Stimulated activated CD8-positive, alpha-beta memory T cell treated with anti-CD3 and anti-CD28 coated beads, Interleukin-7, amount 100 ng/mL, for 24 hours (primary cell): ENCODE results near the gene N4BP3.
"Not testable (repeated sequence)": the region's sequence is repeated elsewhere in the genome, so short reads cannot be mapped to it uniquely, and the experiment has no call there.

Source experiments
- DNase-seq: peaks from one replicate; pipeline ENCODE4 v3.0.0-alpha.2; 2020; ENCODE audit warnings: low read depth

The N4BP3 gene, protein sequence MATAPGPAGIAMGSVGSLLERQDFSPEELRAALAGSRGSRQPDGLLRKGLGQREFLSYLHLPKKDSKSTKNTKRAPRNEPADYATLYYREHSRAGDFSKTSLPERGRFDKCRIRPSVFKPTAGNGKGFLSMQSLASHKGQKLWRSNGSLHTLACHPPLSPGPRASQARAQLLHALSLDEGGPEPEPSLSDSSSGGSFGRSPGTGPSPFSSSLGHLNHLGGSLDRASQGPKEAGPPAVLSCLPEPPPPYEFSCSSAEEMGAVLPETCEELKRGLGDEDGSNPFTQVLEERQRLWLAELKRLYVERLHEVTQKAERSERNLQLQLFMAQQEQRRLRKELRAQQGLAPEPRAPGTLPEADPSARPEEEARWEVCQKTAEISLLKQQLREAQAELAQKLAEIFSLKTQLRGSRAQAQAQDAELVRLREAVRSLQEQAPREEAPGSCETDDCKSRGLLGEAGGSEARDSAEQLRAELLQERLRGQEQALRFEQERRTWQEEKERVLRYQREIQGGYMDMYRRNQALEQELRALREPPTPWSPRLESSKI

DNA sequence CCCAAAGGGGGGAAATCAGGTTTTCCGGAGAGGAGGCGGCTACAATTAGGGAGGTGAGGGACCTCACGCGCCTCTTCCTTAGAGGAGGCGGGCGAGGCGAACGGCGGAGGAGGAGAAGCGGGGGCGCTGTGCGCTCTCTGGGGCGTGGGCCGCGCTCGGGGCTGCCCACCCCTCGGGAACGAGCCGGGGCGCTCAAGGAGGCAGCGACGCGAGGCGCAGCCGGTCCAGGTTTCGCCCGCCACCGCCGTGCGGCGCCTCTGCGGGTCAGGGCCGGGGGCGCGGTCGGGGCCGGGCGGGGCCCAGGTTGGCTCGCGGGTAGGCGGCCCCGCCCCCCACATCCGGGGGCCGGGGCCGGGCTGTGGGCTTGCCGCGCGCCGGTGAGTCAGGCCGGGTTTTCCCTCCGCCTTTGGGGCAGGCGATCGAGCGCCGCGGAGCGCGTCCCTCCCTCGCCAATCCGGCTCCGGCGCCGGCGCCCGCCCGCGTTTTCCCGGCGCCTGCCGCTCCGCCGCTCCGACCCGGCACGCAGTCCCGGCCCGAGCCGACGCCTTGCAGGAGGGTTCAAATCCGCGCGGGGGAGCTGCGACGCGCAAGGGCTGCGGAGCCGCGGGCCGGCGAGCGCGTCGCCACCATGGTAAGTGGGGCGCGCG lies at the start of gene N4BP3:
Gene N4BP3, plus strand, starts transcription at position 392 of the 647 bp plus-strand sequence. CDS start 6,052 bp downstream, outside the sequence.
- DNase-seq: peak; percentile 71

DNA sequence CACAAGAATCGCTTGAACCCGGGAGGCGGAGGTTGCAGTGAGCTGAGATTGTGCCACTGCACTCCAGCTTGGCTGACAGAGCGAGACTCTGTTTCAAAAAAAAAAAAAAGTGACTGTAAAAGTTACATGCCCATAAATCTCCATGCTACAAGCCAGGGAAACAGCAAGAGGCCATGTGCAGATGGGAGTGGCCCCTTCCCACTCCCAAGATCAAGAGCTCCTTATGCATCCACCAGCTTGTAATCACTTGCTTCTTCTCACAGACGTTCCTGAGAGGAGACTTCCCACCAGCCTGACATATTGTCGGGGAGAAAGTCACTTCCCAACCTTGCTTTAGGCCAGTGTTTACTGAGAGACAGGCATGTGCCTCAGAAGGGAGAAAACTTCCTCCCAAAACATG lies 45.6 kb upstream of the N4BP3 start:
- DNase-seq: no peak

DNA sequence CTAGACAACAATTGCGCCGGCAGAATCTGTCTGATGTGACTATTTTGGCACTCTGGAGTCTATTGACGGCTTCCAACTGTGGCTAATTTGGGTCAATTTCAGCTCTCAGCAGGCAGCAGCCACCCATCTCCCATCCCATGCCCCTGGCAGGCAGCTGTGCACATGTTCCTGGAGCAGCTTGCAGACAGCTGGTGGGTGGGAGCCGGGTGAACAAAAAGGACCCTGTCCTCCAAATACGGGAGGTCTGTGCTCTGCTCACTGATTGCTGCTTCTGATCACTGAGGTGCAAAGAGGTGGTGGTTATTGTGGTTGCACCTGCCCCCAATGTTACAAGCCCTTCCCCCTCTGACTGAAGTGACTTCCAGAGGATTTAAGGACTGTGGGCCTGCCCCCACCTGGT lies 45.0 kb upstream of the N4BP3 start:
- no peak for DNase-seq

DNA sequence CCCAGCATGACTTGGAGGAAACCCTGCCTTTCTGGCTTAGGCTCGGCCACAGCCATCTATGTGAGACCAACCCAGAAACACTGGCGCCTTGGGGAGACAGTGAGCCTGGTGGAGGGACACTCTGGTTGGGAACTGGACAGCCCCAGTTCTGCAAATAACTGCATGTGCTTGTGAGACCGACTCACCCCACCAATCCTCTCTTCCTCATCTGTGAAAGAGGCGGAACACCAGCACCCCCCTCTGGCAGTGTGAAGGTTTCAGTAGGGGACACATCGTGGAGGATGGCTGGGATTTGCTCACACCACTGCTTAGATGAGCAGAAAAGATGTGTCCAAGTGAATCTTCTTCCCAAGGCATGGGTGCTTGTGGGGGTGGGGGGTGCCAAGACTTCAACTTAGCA lies 43.4 kb upstream of the N4BP3 start:
- peak; percentile 3 for DNase-seq

DNA sequence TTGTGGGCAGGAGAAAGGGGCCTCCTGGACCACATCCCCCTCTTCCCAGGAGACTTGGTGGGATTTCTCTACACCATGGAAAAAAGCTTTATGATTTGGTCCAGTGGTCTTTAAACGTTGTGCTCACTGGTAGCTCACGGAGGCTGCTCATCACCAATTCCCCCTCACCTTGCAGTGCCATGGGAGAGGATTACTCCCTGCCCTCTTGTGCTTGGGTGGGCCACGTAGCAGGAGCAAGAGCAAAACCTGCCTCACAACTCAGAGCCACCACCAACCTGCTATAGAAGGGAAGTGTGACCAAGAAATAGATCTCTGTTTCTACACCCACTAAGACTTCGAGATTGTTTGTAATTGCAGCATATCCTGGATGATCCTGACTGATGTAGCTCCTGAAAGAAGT lies 42.2 kb upstream of the N4BP3 start:
- DNase-seq: no peak

DNA sequence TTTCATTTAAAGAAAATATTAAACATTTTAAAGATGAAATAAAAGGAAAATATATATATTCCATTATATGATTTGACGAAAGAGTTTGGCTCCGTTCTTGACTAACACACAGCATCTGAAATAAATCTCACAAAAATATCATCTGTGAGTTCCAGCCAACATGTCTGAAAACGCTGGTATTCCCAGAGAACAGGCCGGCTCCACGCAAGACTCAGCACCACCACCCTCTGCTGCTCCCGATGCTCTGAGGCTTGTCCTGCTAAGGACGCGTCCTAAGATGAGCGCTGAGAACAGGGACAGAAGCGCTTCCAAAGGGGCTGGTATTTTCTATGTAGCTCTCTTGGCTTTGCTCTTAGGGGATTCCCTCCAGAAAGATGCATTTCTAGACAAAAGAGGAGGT lies 40.6 kb upstream of the N4BP3 start:
- DNase-seq: no peak

DNA sequence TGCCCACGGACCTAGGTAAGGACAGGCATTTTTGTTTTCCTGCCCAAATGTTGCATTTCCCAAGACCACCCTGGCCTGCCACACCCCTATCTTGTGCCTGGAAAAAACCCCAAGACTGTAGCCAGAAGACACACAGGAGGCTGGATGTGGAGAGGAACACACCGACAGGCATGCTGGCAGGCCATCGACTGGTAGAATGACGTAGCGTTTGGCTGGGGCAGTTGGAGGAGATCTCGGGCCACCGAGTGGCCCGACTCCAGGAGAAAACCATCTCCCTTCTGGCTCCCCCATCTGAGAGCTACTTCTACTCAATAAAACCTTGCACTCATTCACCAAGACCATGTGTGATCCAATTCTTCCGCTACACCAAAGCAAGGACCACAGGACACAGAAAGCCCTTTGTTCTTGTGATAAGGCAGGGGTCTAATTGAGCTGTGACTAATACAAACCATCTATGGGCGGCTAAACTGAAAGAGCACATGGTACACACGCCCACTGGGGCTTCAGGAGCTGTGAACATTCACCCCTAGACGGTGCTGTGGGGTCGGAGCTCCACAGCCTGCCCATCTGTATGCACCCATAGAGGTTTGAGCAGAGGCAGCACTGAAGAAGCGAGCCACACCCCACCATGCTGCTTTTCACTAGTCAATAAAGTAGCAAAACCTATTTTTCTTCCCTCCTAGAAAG lies 38.9 kb upstream of the N4BP3 start:
- DNase-seq: no peak

DNA sequence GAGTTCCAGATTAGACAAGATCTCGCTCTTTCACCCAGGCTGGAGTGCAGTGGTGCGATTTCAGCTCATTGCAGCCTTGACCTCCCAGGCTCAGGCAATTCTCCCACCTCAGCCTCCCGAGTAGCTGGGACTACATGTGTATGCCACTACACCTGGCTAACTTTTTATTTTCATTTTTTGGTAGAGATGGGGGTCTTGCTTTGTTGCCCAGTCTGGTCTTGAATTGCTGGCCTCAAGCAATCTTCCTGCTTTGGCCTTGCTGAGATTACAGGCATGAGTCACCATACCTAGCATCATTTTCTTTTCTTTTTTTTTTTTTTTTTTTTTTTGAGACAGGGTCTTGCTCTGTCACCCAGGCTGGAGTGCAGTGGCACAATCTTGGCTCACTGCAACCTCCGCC lies 36.4 kb upstream of the N4BP3 start:
- DNase-seq: not testable (repeated sequence)

DNA sequence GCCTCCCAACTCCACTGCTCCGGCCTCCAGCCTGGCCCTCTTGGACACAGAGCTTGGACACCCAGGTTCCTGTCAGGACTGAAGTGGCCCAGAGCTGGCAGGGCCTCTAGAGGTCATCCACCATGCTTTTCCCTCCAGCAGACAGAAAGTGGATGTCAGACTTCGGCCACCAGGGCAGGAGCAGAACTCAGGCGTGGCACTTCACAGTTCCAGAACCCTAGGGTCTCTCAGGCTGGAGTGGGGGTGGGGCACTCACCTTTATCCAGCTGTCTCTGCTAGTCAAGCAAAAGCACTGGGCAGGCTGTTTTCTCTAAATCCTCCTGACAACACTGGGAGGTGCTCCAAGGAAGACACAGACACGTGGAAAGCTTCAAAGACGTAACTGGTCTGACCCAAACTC lies 35.6 kb upstream of the N4BP3 start:
- DNase-seq: no peak

DNA sequence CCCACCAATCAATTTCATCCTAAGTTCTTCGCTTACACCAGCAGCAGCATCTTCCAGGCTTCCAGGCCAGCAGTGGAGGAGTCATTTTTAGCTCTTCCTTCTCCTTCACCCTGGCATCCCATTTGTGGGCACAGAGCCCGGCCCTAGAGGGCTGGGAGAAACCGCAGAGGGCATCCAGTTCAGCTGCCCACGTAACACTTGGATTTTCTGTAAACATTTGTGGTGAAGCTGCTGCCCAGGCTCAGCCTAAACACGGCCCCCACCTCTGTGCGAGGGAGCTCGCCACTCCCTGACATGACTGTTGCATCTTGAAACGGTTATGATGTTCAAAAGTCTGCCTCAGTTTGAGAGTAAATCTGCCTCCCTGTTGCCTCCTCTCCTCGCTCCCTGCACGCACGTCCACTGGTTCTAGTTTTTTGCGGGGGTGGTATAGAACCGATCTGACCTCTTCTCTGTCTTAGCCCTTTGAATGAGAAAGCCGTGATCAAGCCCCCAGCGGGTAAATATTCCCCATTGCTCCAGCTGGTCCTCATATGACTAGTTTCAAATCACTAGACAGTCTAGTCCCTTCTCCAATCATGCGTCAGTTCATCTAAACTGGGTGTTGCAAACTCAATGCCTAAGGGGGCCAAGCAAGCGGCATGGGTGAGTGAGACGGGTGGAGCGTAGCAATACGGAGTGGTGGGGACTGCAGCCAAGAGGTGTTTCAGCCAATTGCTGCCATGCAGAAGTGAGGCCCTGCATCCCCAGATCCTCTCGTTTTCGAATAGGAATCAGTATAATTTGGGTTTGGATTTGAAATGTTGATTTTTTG lies 34.9 kb upstream of the N4BP3 start:
- no peak for DNase-seq

DNA sequence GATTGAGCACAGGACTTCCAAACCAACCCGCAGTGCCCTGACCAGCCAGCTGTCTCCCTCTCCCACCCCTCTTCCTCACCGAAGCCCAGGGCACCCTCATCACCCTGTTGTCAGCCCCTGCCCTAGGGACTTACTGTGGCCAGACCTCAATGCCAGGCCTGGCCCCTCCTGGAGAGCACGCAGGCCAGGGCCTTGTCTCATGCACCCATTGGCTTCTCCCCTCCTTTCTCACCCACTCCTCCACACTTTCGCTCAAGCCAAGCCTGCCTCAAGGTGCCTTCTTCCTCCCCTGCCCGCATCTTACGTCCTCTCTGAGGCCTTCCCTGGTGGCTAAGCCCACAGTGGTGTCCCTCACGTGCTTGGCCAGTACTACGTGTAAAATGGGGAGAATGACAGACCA lies 33.3 kb upstream of the N4BP3 start:
- DNase-seq: no peak

DNA sequence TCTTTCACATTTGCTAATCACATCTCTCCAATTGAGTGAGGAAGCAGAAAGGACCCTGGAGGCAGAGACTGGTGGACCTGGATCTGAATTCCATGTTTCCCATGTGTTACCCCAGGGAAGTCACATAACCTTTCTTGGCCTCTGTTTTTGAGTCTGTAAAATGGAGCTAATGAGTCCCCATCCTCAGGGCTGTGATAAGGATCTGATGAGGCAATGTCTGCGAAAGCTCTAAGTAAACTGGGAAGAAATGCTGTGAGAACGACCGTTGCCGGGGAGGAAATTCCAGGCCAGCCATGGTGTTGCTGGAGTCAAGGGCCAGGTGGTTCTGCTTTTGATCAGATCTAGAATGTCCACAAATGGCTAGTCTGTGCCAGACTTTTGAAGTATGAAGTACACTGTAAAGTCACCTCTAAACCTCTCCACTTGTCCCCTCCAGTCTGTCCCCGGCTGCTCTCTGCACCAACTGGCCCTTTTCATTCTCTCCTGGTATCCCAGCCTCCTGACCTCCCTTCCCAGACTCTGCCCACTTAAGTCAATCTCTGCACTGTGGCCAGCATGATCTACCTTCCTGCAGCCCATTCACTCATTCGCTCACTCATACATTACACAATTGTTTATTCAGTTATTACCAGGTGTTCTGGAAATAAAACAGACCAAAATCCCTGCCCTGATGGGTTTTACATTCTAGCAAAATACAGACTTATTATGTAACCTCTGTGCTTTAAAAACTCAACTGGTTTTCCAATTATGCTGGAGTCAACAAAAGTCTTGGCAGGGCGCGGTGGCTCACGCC lies 32.5 kb upstream of the N4BP3 start:
- no peak for DNase-seq

DNA sequence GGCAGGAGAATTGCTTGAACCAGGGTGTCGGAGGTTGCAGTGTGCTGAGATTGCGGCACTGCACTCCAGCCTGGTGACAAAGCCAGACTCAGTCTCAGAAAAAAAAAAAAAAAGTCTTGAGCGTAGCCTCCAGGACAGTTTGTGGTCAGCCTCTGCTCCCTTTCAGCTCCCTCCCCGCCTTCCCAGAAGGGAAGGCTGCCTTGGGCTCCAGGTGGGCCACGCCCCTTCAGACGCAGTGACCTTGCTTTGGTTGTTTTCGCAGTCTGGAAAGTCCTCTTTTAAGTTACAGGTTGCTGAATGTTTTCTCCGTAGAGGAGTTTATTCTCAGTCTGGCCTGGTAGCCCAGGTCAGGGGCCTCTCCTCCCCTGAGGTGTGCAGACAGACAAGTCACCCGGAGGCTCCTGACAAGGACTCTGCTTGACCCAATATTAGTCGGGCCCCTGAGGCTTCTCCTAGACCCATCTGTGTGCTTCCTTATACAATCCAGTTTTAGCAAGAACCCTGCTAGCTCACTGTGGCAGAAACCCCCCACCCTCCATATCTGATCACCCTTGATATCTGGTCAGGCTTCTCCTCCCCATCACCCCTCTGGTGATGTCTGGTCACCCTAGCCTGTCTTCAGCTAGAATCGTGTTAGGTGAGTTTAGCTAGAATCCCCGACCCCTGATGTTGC lies 31.6 kb upstream of the N4BP3 start:
- no peak for DNase-seq

DNA sequence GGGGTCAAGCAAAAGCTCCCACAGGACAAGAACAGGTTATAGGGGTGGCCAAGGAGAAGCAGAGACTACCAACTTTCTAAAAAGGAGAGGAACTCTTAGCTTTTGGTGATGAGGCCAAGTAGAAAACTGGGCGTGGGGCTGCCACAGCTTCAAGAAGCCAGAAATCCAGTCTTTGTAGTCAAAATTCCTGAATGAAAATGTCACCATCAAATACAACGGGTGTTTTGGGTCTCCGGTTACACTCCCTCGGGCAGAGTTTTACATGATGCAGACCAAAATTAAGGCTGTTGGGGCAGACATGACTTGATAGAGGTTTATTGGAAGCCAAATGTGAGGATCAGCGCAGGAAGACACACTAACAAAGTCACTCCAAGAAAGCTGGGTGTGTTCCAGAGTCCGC lies 29.4 kb upstream of the N4BP3 start:
- DNase-seq: no peak

DNA sequence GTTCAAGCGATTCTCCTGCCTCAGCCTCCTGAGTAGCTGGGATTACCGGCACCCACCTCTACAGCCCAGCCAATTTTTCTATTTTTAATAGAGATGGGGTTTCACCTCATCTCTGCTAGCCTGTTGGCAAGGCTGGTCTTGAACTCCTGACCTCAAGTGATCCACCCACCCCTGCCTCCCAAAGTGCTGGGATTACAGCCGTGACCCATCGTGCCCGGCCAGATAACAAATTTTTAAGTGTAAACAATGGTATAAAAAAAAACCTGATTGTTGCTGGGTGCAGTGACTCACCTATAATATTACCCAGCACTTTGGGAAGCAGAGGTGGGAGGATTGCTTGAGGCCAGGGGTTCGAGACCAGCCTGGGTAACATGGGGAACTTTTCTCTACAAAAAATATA lies 28.0 kb upstream of the N4BP3 start:
- DNase-seq: no peak

DNA sequence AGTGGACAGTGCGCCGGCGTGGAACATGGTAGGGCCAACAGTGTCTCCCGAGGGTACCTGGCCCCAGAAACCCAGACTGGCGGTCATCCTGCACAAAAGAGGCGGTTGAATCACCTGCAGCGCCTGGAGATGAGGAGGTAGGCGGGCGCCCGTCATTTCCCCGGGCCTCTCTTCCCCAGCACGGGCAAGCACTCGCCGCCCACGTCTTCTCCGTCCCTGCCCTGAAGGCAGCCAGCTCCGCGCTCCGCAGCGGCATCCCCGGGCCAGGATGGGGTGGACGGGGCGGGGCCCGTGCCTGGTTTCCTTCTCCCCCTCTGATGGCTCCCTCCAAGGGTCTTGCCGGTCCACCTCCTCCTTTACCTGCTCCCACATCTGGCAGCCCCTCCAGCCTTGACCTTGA lies 27.1 kb upstream of the N4BP3 start:
- DNase-seq: no peak

DNA sequence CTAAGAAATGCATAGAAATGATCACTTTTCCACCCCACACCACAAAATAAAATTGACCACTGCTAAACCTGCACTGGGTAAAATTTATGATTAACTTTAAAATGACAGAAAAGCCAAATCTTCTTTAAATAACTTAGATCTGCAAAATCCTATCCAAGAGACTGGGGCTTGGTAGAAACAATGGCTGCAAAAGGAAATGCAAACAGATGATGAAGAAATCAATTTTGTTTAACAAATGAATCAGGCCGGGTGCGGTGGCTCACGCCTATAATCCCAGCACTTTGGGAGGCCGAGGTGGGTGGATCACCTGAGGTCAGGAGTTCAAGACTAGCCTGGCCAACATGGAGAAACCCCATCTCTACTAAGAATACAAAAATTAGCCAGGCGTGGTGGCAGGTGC lies 26.1 kb upstream of the N4BP3 start:
- not testable (repeated sequence) for DNase-seq

DNA sequence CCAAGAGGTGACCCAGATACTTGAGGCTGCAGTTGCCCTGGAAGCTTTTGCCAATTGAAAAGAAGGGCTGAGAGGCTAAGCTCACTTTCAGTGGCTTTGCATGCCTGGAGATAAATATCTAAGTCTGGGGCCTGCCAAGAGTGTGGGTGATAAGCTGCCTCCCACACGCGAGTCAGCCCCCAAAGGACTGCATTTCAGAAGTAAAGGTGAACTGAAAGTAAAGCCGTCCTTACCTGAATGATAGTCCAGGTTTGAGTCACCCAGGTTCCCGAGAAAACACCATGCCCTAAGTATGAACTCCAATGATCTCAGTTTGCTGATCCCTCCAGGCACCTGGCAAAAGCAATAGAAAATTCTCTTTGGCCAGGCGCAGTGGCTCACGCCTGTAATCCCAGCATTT lies 22.5 kb upstream of the N4BP3 start:
- DNase-seq: no peak

DNA sequence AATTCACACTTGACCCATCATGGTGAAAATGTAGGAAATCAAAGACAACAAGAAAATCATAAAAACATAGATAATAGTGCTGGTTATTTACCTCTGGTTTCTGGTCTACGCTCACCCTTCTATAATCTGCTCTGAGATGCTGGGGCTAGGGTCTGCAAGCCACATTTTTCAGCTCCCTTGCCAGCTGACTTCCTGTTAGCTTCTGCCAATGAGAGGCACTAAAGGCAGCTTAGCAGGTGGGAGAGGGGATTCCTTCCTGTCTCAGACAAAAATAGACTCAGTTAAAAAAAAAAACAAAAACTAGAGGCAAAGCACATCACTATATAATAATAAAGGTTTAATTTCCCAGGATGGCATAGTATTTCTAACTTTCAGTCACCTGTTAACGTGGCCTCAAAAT lies 20.2 kb upstream of the N4BP3 start:
- DNase-seq: no peak

DNA sequence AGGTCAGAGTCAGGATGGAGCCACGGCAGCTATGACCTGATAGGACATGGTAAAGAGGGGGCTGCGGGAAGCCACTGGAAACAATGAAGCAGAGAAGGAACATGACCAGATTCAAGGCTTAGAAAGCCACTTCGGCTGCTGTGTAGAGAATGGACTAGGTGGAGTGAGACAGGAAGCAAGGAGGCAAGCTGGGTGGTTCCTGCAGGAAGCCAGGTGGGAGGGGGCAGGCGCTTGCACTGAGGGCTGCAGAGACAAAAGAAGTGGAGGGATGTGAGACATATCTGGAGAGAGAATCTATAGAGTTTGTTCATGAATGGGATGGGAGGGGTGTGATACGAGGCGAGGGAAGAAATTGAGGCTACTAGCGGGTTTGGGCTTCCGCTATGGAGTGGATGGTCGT lies 19.0 kb upstream of the N4BP3 start:
- DNase-seq: no peak

DNA sequence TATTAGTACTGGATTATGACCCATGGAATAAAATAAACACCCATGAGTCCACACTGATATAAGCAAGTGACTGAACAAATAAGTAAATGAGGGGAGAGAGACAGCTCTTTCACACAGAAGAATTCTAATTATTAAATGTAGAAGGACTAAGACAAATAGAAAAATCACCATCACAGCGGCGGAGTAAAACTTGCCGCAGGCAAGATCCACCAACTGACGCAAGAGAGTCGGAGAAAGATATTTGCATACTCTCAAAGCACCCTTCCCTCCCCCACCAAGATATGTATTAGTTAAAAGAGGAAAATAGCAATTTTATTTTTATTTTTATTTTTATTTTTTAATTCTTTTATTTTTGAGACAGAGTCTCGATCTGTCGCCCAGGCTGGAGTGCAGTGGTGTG lies 14.6 kb upstream of the N4BP3 start:
- DNase-seq: no peak
